ENCODE data around the gene ARL8B.
"Not testable (repeated sequence)": the region's sequence is repeated elsewhere in the genome, so short reads cannot be mapped to it uniquely, and the experiment has no call there.

Gene ARL8B

GRCh38 chr3:5122030-5122740, at the start of gene ARL8B:
Gene ARL8B (plus strand): TSS chr3:5122292. CDS start chr3:5122466, 174 bp downstream.
- in situ Hi-C loops (cut with MboI; ENCODE audit: low sequenced_read_pairs): no loop called here

- in situ Hi-C loops (cut with MboI; ENCODE audit: low sequenced_read_pairs): no loop called here
Measured at GRCh38 chr3:5073374-5074085, 48.6 kb upstream of the ARL8B start.

GRCh38 chr3:5078151-5078550, 43.9 kb upstream of the ARL8B start:
- in situ Hi-C loops (cut with MboI; ENCODE audit: low sequenced_read_pairs): no loop called here

- in situ Hi-C loops (cut with MboI; ENCODE audit: low sequenced_read_pairs): no loop called here
Measured at GRCh38 chr3:5079761-5080160, 42.3 kb upstream of the ARL8B start.

- in situ Hi-C loops (cut with MboI; ENCODE audit: low sequenced_read_pairs): no loop called here
Measured at GRCh38 chr3:5080779-5081550, 41.1 kb upstream of the ARL8B start.

GRCh38 chr3:5081973-5082788, 39.9 kb upstream of the ARL8B start:
- in situ Hi-C loops (cut with MboI; ENCODE audit: low sequenced_read_pairs): not testable (repeated sequence)

GRCh38 chr3:5082789-5083115, 39.3 kb upstream of the ARL8B start:
- in situ Hi-C loops (cut with MboI; ENCODE audit: low sequenced_read_pairs): no loop called here

GRCh38 chr3:5084224-5084623, 37.9 kb upstream of the ARL8B start:
- in situ Hi-C loops (cut with MboI; ENCODE audit: low sequenced_read_pairs): no loop called here

- in situ Hi-C loops (cut with MboI; ENCODE audit: low sequenced_read_pairs): no loop called here
Measured at GRCh38 chr3:5086708-5087107, 35.4 kb upstream of the ARL8B start.

GRCh38 chr3:5087209-5087608, 34.9 kb upstream of the ARL8B start:
- in situ Hi-C loops (cut with MboI; ENCODE audit: low sequenced_read_pairs): no loop called here

- in situ Hi-C loops (cut with MboI; ENCODE audit: low sequenced_read_pairs): no loop called here
Measured at GRCh38 chr3:5090197-5090596, 31.9 kb upstream of the ARL8B start.

GRCh38 chr3:5092018-5092417, 30.1 kb upstream of the ARL8B start:
- in situ Hi-C loops (cut with MboI; ENCODE audit: low sequenced_read_pairs): no loop called here

GRCh38 chr3:5093731-5094130, 28.4 kb upstream of the ARL8B start:
- in situ Hi-C loops (cut with MboI; ENCODE audit: low sequenced_read_pairs): no loop called here

- in situ Hi-C loops (cut with MboI; ENCODE audit: low sequenced_read_pairs): no loop called here
Measured at GRCh38 chr3:5095886-5096285, 26.2 kb upstream of the ARL8B start.

- in situ Hi-C loops (cut with MboI; ENCODE audit: low sequenced_read_pairs): no loop called here
Measured at GRCh38 chr3:5096336-5097008, 25.6 kb upstream of the ARL8B start.

GRCh38 chr3:5098346-5098745, 23.7 kb upstream of the ARL8B start:
- in situ Hi-C loops (cut with MboI; ENCODE audit: low sequenced_read_pairs): no loop called here

- in situ Hi-C loops (cut with MboI; ENCODE audit: low sequenced_read_pairs): no loop called here
Measured at GRCh38 chr3:5102532-5102931, 19.6 kb upstream of the ARL8B start.

GRCh38 chr3:5103743-5104142, 18.3 kb upstream of the ARL8B start:
- in situ Hi-C loops (cut with MboI; ENCODE audit: low sequenced_read_pairs): no loop called here

GRCh38 chr3:5105050-5105449, 17.0 kb upstream of the ARL8B start:
- in situ Hi-C loops (cut with MboI; ENCODE audit: low sequenced_read_pairs): no loop called here

GRCh38 chr3:5106371-5106770, 15.7 kb upstream of the ARL8B start:
- in situ Hi-C loops (cut with MboI; ENCODE audit: low sequenced_read_pairs): not testable (repeated sequence)
